Fibroblast of lung (primary cell): ENCODE measurements around the gene FRMD1.

ENCODE experiments used
- CTCF ChIP-seq, 2 donors: IDR thresholded peaks in 1 of 2; conservative IDR thresholded peaks in 1 of 2; 1 replicate in 1 of 2; 2 replicates in 1 of 2; pipeline ENCODE4 v1.5.1; 2011 to 2012; ENCODE audit warnings: low read length in 2 of 2, control low read depth in 1 of 2, inconsistent platforms in 1 of 2, low read depth in 1 of 2, mild to moderate bottlenecking in 1 of 2
- EZH2 ChIP-seq: IDR thresholded peaks from 2 replicates; pipeline ENCODE4 v1.5.1; 2012; ENCODE audit warnings: low read length, control low read depth, mild to moderate bottlenecking; ENCODE audit errors: missing control alignments

- TF ChIP-seq CTCF (conservative IDR thresholded peaks at IDR 0.05 in 1 of 2, IDR thresholded peaks at IDR 0.05 in 1 of 2; ENCODE audit: low read depth in 1 of 2, low read length in 2 of 2) (no peak), EZH2 (no peak)
Measured at GRCh38 chr6:168073937-168074730, 4.9 kb downstream of the FRMD1 start.
